Activated CD4-positive, alpha-beta T cell treated with anti-CD3 and anti-CD28 coated beads for 4 hours (primary cell): Measurements from ENCODE around the gene SPR.
A peak's percentile ranks its signal among the peaks of the same experiment; 100 is the strongest.

Source experiments
- DNase-seq, 2 donors: peaks; one replicate each; pipeline ENCODE4 v3.0.0-alpha.2; 2020

The SPR gene

GRCh38 chr2:72887032-72887739 lies at the start of gene SPR:
Gene SPR, plus strand, starts transcription at chr2:72887408. Its CDS starts 25 bp downstream, at chr2:72887433.
- DNase-seq, result peak; percentile 42 to 46

DNA sequence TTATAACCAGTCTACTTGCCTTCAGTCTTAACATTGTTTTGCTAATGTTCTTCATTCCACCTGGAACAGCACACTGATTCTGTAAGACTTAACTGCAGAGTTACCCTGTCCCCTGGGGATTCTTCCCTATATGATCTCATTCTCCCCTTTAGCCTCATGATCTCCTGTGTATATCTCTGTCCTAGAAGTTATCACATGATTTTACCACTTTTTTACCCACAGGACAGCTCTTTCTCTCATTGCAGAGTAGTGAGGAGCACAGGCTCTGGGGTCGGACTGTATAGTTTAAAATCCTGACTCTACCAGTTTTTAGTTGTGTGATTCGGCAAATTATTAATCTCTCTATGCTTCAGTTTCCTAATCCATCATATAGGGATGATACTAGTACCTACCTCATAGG lies 47.1 kb upstream of the SPR start:
- DNase-seq, result no peak

DNA sequence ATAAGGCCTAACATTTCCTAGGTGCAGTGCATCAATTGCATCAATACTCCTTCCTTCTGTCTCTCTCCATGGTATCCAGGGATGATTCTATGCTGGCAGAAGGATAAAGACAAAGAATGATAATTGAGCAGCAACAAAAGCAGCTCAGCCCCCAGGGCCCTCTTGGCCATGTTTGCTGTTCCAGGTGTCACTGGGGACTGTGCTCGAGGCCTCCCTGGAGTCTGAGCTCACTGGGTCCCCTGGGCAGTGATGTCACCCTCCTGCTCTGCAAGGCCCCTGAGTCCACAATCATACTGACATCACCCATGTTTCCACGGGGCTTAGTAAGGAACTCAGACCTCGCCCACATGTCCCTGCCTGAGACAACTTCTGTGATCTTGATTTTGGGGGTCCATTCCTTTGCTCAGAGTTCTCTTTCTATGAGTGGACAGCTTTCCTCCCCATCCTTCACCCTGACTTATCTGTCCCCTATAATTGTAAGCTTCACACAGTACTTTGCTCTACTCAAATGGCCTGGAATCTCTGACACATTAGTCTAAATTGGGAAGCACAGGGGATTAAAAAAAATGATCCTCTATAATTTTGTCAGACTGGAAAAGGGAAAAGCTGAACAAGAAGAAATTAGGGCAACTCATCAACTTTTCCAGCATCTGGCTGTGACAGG lies 45.6 kb upstream of the SPR start:
- DNase-seq, result no peak

- no peak for DNase-seq
Measured at GRCh38 chr2:72843301-72843700, 43.9 kb upstream of the SPR start.

DNA sequence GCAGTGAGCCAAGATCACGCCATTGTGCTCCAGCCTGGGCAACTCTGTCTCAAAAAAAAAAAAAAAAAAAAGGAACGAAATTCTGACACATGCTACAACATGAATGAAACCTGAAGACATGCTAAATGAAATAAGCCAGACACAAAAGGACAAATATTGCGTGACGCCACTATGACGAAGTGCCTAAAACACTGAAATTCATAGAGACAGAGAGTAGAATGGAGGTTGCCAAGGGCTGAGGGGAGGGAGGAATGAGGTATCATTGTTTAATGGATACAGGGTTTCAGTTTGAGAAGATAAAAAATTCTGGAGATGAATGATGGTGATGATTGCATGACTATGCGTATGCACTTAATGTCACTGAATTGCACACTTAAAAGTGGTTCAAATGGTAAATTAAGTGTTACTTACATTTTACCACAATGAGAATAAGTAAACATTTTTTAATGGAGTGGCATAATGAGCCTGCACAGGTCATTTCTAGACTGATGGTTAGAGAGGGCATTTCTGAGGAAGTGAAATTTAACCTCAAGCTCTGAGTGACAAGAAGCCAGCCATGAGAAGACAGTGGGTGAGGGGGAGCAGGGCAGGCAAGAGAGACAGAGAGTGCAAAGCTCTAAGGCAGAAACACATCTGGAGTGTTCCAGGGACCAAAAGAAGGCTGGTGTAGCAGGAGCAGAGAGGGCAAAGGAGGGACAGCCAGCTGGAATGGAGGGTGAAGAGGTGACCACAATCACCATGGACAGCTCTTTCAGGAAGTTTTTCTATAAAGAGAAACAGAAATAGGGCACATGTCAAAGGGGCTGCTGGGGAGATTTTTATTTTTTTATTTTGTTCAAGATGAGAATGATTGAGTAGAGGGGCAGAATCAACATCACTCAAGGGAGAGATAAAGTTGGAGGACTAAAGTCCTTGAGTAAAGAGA lies 40.8 kb upstream of the SPR start:
- no peak for DNase-seq

- no peak for DNase-seq
Measured at GRCh38 chr2:72847534-72848315, 39.5 kb upstream of the SPR start.

DNA sequence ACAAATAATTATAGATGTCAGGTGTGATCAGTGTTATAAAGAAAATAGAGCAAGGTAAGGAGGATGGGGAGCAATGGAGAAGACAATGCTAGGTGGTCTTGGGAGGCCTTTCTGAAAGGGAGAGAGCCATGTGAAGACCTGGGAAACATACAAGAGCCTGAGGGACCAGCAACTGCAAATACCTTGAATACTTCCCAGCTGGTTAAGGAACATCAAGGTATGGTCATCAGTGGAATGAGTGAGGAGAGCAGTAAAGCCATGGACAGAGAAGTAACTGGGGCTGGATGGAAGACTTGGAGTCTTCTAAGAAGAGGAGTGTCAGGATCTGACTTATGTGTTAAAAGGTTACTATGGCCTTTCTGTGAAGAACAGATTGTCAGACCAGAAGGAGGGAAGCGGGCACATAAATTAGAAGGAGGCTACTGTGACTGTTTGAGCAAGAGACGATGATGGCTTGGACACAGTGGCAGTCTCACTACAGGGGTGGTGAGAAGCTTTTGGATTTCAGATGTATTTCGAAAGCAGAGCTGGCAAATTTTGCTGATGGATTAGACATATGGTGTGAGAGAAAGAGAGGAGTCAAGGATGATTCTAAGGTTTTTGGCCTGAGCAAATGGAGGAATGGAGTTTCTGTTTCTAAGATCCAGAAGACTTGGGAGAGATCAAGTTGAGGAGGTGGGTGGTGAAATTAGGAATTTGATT lies 38.6 kb upstream of the SPR start:
- DNase-seq, result no peak

GRCh38 chr2:72849138-72849462 lies 38.1 kb upstream of the SPR start:
- DNase-seq, result no peak

DNA sequence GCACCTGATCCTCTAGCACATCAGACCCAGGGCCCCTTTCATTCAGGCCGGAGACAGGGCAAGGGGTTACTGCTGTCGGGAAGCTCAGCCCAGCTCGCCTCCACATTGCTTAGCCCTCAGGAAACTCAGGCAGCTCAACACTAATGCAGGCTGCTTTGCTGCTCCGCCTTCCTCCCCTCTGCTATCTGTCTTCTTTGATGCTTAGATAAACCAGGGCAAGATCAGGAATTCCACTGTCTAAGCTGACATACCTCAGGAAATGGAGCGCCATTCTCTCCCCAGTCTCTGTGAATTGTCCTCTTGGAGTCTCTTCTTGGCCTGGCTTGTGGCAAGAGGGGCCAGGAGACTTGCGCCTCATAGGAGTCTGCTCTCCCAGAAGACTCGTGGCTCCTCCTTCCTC lies 35.9 kb upstream of the SPR start:
- DNase-seq, result no peak

DNA sequence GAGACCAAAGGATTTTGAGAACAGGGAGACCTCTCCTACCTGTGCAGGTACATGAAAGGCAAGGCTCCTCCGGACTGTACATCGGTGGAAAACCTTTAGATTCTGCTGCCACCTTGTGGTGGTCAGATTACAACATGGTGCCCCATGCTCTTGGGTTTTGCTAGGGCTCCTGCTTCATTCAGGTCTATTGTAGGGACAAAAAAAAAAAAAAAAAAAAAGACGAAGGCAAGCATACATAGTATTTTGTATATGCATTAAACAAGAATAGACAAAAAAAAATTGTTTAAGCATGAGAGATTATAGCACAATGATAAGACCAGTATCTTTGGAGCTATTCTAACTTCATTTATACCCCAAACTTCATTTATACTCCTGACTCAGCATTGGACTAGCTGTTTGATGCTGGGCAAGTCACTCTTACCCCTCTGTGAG lies 27.4 kb upstream of the SPR start:
- DNase-seq, result peak; percentile 53 to 71

DNA sequence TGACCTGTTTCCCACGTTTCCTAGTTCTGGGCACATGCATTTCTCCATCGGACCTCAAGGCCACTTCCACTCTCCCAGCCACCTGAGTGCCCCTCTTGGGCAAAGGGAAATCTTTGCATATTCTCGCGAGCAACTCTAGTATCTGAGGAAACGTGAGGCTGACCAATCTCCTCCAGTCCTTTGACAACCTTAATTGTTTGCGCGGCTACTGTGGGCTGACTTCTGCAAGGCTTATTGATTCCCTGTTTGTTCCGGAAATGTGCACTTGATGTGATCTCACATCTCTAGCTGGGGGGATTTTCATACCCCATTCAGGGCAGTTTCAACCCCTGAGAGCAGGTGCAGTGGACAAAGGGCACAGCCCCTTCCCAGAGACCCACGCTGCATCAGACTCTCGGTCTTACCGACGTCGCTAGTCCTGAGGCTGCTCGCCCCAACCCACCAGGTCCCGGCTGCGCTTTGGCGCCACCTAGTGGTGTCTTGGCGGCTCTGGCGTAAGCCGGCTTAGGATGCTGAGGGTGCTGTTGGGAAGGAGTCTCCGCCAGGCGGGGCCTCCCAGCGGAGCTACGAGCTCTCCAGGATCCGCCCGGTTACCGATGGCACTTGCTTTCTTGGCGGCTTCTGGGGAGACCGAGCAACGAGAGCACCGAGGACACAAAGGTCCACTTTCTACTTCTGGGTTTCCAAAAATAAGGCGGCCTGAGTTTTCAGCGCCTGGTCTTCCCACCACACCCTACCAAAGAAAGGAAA lies 24.8 kb upstream of the SPR start:
- DNase-seq, result peak; percentile 79 to 83

DNA sequence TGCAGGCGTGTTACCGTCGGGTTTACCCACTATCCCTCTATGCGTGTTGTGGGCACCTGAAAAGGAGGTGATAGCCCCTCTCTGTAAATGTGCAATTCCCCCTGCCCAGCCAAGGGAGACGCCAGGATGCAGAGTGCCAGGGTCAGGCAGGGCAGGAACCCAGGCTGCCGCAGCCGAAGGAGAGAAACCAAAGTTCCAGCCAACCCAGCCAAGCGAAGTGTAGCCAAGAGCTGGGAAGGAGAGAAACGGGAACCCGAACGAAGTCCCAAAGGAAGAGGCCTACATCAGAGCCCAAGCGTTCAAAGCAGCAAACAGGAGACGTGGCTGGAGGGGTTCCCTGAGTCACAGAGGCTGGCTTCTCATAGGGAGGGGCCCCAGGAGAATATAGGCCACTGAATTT lies 24.2 kb upstream of the SPR start:
- DNase-seq, result no peak

GRCh38 chr2:72864500-72864899 lies 22.7 kb upstream of the SPR start:
- DNase-seq, result no peak

DNA sequence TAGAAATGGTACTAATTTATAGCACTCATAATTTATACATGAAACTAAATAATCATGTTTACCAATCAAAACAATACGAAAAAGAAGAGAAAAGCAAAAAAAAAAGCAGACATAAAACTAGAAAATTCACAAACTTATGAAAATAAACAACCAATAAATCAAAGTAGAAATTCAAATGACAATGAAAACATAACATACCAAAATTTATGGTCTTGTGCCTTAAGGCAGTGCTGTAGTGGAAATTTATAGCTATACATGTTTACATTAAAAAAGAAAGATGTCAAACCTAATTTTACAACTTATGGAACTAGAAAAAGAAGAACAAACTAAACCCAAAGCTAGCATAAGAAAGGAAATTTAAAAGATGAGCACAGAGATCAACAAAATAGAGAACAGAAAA lies 16.1 kb upstream of the SPR start:
- DNase-seq, result no peak

DNA sequence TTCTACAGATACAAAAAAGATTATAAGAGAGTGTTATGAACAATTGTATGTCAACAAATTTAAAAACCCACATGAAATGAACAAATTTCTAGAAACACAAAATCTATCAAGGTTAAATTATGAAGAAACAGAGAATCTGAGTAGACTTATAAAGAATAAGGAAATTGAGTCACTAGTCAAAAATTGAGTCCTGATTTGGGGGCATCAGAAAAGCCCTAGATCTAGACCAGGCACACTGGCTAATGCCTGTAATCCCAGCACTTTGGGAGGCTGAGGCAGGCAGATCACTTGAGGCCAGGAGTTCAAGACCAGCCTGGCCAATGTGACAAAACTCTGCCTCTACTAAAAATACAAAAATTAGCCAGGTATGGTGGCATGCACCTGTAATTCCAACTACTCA lies 15.3 kb upstream of the SPR start:
- no peak for DNase-seq

DNA sequence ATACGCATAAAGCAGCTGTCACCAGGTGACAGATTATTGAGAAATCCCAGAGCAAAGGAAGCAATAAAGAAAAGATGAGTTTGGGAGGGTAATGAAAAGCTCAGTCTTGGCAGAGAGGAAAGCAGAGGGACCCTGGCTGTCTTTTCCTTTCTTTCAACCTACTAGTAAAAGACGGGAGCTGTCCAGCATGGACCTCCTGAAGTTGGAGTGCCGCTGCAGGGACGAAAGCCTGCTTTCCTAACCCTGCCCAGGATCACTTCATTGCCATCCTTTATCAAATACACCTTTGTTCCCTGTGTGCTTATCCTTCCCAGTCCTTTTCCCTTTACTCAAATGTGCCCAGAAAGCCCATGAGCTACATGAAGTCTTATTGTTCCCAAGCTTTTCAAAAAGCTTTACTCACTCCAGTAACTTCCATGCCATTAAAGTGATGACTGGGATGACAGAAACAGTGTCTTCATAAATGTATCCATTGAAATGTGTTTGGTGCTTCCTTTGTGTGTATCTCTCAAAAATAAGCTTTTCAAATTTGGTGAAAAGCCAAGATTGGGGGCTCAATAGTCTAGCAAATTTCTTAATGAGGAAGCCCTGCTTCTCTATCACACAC lies 3.7 kb upstream of the SPR start:
- no peak for DNase-seq

DNA sequence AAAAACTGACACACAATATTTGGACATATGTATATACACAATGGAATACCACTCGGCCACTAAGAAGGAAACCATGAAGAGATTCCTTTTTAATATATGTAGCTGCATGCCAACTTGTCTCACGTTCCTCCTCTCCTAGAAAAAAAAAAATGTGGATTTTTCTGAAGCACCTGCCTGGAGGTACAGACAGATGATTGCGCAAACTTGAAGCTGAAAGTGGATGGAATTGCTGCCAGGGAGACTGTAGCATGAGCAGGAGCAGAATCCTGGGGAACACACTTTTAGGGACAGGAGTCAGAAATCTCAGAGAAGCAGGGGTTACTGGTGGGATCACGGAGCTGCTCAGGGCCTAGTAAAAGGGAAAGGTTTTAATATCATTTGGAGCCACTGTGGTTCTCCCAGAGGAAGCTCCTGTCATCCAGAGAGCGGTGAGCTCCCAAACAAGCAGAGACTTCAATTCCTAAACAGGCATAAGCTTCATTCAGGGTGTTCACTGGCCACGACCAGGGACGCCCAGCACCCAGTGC lies 640 bp upstream of the SPR start:
- no peak for DNase-seq

- DNase-seq, result peak; percentile 43 to 53
Measured at GRCh38 chr2:72887740-72888437, 681 bp downstream of the SPR start.

GRCh38 chr2:72888438-72889202 lies 1.4 kb downstream of the SPR start:
- DNase-seq, result no peak
